ENCODE results near the gene ATP6V1B1.

- TF ChIP-seq RAD21 (IDR thresholded peaks at IDR 0.05; ENCODE audit: low read length) (no peak), POLR2A (IDR thresholded peaks at IDR 0.05; ENCODE audit: low read depth, low read length) (no peak), CTCF (conservative IDR thresholded peaks at IDR 0.05; ENCODE audit: low read depth, low read length) (no peak), SMC3 (IDR thresholded peaks at IDR 0.05; ENCODE audit: low read depth, low read length) (no peak), FOS (IDR thresholded peaks at IDR 0.05; ENCODE audit: low read depth, low read length) (no peak), RCOR1 (IDR thresholded peaks at IDR 0.05; ENCODE audit: insufficient replicate concordance, low read length) (no peak), MAZ (IDR thresholded peaks at IDR 0.05; ENCODE audit: borderline replicate concordance, low read depth, low read length) (no peak), CHD1 (IDR thresholded peaks at IDR 0.05; ENCODE audit: low read depth, low read length) (no peak), USF2 (IDR thresholded peaks at IDR 0.05; ENCODE audit: low read depth, low read length) (no peak), MAFK (IDR thresholded peaks at IDR 0.05; ENCODE audit: low read depth, low read length) (no peak), ELK1 (IDR thresholded peaks at IDR 0.05; ENCODE audit: borderline replicate concordance, low read depth, low read length) (no peak), CEBPB (IDR thresholded peaks at IDR 0.05; ENCODE audit: low read depth, low read length) (no peak), NFE2L2 (IDR thresholded peaks at IDR 0.05; ENCODE audit: low read depth, low read length) (no peak)
These were observed 69.8 kb downstream of the ATP6V1B1 start for GRCh38 chr2:71005271-71006202.

All from IMR-90 (cell line).